OCI-LY1 (cell line): ENCODE results near the gene SNAI3.

Source experiments
- H2AFZ ChIP-seq: fragments of 200-600 bp; sonication (generic), shearing (Covaris generic); 2 replicates; pipeline ENCODE4 v1.6.0; 2014; ENCODE audit warnings: antibody characterized with exemption, mild to moderate bottlenecking, low read length
- H3F3A ChIP-seq: fragments of 200-600 bp; sonication (generic), shearing (Covaris generic); 2 replicates; pipeline ENCODE4 v1.6.0; 2014; ENCODE audit warnings: mild to moderate bottlenecking, antibody characterized with exemption, low read length, moderate library complexity; ENCODE audit not compliant: insufficient read depth
- H3K27ac ChIP-seq: fragments of 200-600 bp; sonication (generic); 2 replicates; pipeline ENCODE4 v1.5.1; 2014; ENCODE audit warnings: low read length, mixed run types, mild to moderate bottlenecking, low read depth; ENCODE audit not compliant: poor library complexity, severe bottlenecking
- H3K27me3 ChIP-seq: fragments of 200-600 bp; sonication (generic); 2 replicates; pipeline ENCODE4 v1.6.0; 2014; ENCODE audit warnings: antibody characterized with exemption, mild to moderate bottlenecking, low read length, moderate library complexity; ENCODE audit not compliant: insufficient read depth
- H3K36me3 ChIP-seq: fragments of 200-600 bp; sonication (generic); 2 replicates; pipeline ENCODE4 v1.6.1; 2014; ENCODE audit warnings: mild to moderate bottlenecking, antibody characterized with exemption, low read length, moderate library complexity, mixed read lengths; ENCODE audit not compliant: insufficient read depth
- H3K4me1 ChIP-seq: fragments of 200-600 bp; sonication (generic); 2 replicates; pipeline ENCODE4 v1.5.1; 2014; ENCODE audit warnings: mild to moderate bottlenecking, low read length, moderate library complexity; ENCODE audit not compliant: insufficient read depth, severe bottlenecking
- H3K4me2 ChIP-seq: fragments of 200-600 bp; sonication (generic), shearing (Covaris generic); 2 replicates; pipeline ENCODE4 v1.6.1; 2014; ENCODE audit warnings: low read length
- H3K4me3 ChIP-seq: fragments of 200-600 bp; sonication (generic); 2 replicates; pipeline ENCODE4 v1.5.1; 2014; ENCODE audit warnings: low read length, low read depth, mild to moderate bottlenecking, mixed read lengths; ENCODE audit not compliant: poor library complexity, severe bottlenecking
- H3K79me2 ChIP-seq: fragments of 200-600 bp; shearing (Covaris generic); 2 replicates; pipeline ENCODE4 v1.6.1; 2016; ENCODE audit warnings: mixed run types, low read length, mixed read lengths; ENCODE audit not compliant: insufficient read depth
- H3K9ac ChIP-seq: fragments of 200-600 bp; sonication (generic), shearing (Covaris generic); 2 replicates; pipeline ENCODE4 v1.6.1; 2014; ENCODE audit warnings: mild to moderate bottlenecking, low read length, mixed read lengths
- H3K9me2 ChIP-seq: fragments of 200-600 bp; sonication (generic), shearing (Covaris generic); 2 replicates; pipeline ENCODE4 v1.6.1; 2014; ENCODE audit warnings: low read depth, mild to moderate bottlenecking, low read length, mixed read lengths
- H3K9me3 ChIP-seq: fragments of 200-600 bp; shearing (Covaris generic); 2 replicates; pipeline ENCODE4 v1.6.1; 2014; ENCODE audit warnings: low read length, mixed read lengths
- H4K20me1 ChIP-seq: fragments of 200-600 bp; sonication (generic), shearing (Covaris generic); 2 replicates; pipeline ENCODE4 v1.6.0; 2016; ENCODE audit warnings: mild to moderate bottlenecking, low read length; ENCODE audit not compliant: insufficient read depth
- EZH2 ChIP-seq: fragments of 200-600 bp; sonication (generic), shearing (Covaris generic); IDR thresholded peaks from 2 replicates; pipeline ENCODE4 v1.8.0; 2017; ENCODE audit warnings: borderline replicate concordance, mixed run types, mild to moderate bottlenecking, antibody characterized with exemption, low read length, moderate library complexity, mixed read lengths
- TF ChIP-seq, protein P1 (sequence below): fragments of 200-600 bp; sonication (generic), shearing (Covaris generic); IDR thresholded peaks from 2 replicates; pipeline ENCODE4 v1.5.1; 2017; ENCODE audit warnings: mild to moderate bottlenecking, antibody characterized with exemption, low read length, moderate library complexity, mixed read lengths

The SNAI3 gene

DNA sequence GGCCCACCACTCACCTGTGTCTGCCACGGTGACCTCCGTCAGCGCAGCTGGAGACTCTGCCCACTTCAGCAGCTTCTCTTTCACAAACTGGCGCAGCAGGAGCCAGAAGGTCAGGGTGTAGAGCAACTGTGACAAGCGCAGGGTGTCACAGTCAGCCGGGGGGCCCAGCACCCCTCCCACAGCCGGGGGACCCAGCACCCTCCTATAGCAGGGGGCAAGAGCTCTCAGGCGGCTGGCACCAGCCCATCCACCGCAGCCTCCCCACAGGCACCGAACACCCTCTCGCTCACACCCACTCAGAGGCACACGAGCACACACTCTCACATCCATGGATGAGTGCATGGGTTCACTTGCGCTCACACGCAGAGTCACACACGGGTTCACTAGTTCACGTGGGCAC is 48.8 kb upstream of the SNAI3 start:
- Histone ChIP-seq H3K4me1 (peaks cover 4% of the 10 kb centered on the region), H3K9me3 (no peaks in the 10 kb centered on the region), H3K79me2 (no peaks in the 10 kb centered on the region), H3K9ac (no peak overlapping the region), H3F3A (no peaks in the 10 kb centered on the region), H3K36me3 (no peaks in the 10 kb centered on the region; the same call in 1 of the 2 replicates), H2AFZ (no peak overlapping the region), H3K9me2 (no peaks in the 10 kb centered on the region), H4K20me1 (no peaks in the 10 kb centered on the region), H3K27ac (no peak overlapping the region), H3K4me2 (no peak overlapping the region), H3K27me3 (peaks cover 5% of the 10 kb centered on the region), H3K4me3 (no peak overlapping the region)
- TF ChIP-seq, protein P1, sequence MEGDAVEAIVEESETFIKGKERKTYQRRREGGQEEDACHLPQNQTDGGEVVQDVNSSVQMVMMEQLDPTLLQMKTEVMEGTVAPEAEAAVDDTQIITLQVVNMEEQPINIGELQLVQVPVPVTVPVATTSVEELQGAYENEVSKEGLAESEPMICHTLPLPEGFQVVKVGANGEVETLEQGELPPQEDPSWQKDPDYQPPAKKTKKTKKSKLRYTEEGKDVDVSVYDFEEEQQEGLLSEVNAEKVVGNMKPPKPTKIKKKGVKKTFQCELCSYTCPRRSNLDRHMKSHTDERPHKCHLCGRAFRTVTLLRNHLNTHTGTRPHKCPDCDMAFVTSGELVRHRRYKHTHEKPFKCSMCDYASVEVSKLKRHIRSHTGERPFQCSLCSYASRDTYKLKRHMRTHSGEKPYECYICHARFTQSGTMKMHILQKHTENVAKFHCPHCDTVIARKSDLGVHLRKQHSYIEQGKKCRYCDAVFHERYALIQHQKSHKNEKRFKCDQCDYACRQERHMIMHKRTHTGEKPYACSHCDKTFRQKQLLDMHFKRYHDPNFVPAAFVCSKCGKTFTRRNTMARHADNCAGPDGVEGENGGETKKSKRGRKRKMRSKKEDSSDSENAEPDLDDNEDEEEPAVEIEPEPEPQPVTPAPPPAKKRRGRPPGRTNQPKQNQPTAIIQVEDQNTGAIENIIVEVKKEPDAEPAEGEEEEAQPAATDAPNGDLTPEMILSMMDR: no peak
- no peak for TF ChIP-seq EZH2

DNA sequence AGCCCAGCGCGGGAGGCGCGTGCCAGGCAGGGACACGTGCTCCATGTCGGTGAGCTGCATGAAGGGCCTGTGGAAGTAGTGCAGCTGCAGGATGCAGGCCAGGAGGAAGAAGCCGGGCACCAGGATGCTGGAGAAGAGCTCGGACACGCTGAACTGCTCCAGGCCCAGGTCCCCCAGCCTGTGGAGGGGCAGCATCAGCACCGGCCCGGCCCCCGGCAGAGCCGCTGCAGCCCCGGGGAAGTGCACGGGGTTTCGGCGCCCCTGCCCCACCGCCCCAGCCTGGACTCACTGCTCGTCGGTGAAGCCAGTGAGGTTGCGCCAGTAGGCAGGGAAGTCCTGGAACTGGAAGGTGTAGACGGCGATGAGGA is 48.0 kb upstream of the SNAI3 start:
- Histone ChIP-seq H3K79me2 (no peaks in the 10 kb centered on the region), H3K36me3 (no peaks in the 10 kb centered on the region; the same call in 1 of the 2 replicates), H3K4me2 (no peak overlapping the region), H3K4me3 (no peak overlapping the region), H3K9me2 (no peaks in the 10 kb centered on the region), H4K20me1 (no peaks in the 10 kb centered on the region), H3K9ac (no peak overlapping the region), H3F3A (no peaks in the 10 kb centered on the region), H2AFZ (no peak overlapping the region), H3K27ac (no peak overlapping the region), H3K4me1 (peaks cover 4% of the 10 kb centered on the region), H3K27me3 (peaks cover 5% of the 10 kb centered on the region), H3K9me3 (no peaks in the 10 kb centered on the region)
- TF ChIP-seq, protein P1: no peak
- TF ChIP-seq EZH2: no peak

GRCh38 chr16:88733630-88734360 is 47.5 kb upstream of the SNAI3 start:
- Histone ChIP-seq H4K20me1 (no peaks in the 10 kb centered on the region), H2AFZ (no peak overlapping the region), H3K4me1 (peaks cover 4% of the 10 kb centered on the region), H3K79me2 (no peaks in the 10 kb centered on the region), H3F3A (no peaks in the 10 kb centered on the region), H3K9ac (no peak overlapping the region), H3K4me2 (no peak overlapping the region), H3K9me3 (no peaks in the 10 kb centered on the region), H3K36me3 (no peaks in the 10 kb centered on the region; the same call in 1 of the 2 replicates), H3K9me2 (no peaks in the 10 kb centered on the region), H3K27me3 (peaks cover 5% of the 10 kb centered on the region), H3K4me3 (no peak overlapping the region), H3K27ac (no peak overlapping the region)
- TF ChIP-seq EZH2: no peak
- TF ChIP-seq, protein P1: no peak
